Measurements from ENCODE around the gene SGIP1. TPM values are rescaled to one million over a fixed set of nuclear protein-coding genes. Genes with fewer than 3 reads are reported as not detected.

SGIP1 gene
- total and polyA plus RNA-seq, 2 donors (not counting 3 experiments of a cell fraction or from before 2014, with no cell fraction given) = 30.9 to 68.9 TPM

DNA sequence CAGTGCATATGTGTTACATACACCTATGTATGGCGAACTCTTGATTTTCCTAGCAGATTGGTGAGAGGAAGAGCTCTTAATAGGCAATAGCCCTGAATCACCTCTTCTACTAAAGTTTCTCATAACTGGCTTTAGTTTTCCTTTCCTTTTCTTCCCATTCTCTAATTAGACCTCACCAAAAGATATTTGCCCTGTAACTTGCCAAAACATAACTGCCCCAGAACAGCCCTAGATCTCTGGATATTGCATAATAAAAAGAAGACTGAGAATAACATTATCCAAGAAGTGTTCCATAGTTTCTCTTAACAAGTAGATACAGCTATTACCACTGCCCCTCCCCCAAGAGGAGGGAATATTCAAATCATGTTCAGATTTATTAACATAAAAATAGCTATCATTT, 16.3 kb downstream of the SGIP1 start:
- Histone ChIP-seq H3K79me2 (ENCODE audit: control insufficient read depth, insufficient read depth, low read length) (no peaks in the 10 kb centered on the region), H3K36me3 (ENCODE audit: control insufficient read depth in 2 of 2, extremely low read depth in 1 of 2, insufficient read depth in 2 of 2, low read length in 2 of 2) (peaks cover 0 to 3% of the 10 kb centered on the region in 2 experiments), H3K27me3 (ENCODE audit: control insufficient read depth in 2 of 2, insufficient read depth in 2 of 2, low read length in 2 of 2) (no peaks in the 10 kb centered on the region), H3K27ac (ENCODE audit: insufficient read depth, low read depth, low read length) (no peak overlapping the region), H4K20me1 (replicated peaks; ENCODE audit: control insufficient read depth, extremely low read depth, insufficient read depth, low read length) (no peaks in the 10 kb centered on the region), H3K4me2 (ENCODE audit: insufficient read depth, low read length) (no peak overlapping the region), H3K4me1 (ENCODE audit: control insufficient read depth, extremely low read depth, insufficient read depth, low read length) (no peaks in the 10 kb centered on the region), H3K9ac (replicated peaks; ENCODE audit: extremely low read depth, insufficient read depth, low read length) (no peak overlapping the region), H3K9me1 (replicated peaks; ENCODE audit: control insufficient read depth, extremely low read depth, insufficient read depth, low read length) (no peaks in the 10 kb centered on the region), H3K4me3 (replicated peaks in 1 of 3; ENCODE audit: insufficient read depth in 1 of 3, low read depth in 1 of 3, low read length in 3 of 3) (no peak overlapping the region), H2AFZ (ENCODE audit: low read depth, low read length) (no peak overlapping the region), H3K9me3 (replicated peaks; ENCODE audit: control insufficient read depth, insufficient read depth, low read length) (no peaks in the 10 kb centered on the region)
- dilution Hi-C loops (cut with MboI; ENCODE audit: extremely low pct_ligation_motif_present, low sequenced_read_pairs) (no loop called here), intact Hi-C loops (cut with micrococcal nuclease) (no loop called here)
- CTCF ChIA-PET = no interaction called here
- FAIRE-seq = peak; percentile 18
- no peak for TF ChIP-seq GATA2 (IDR thresholded peaks at IDR 0.05; ENCODE audit: insufficient read depth, insufficient read length, low read depth, low read length)
- TF ChIP-seq JUN (IDR thresholded peaks at IDR 0.05; ENCODE audit: borderline replicate concordance, insufficient read depth, insufficient read length, low read depth) = no peak
- BruUV-seq (replicated peaks) = no TSS peak
- POLR2A ChIA-PET = interaction anchor here (2.0 kb wide), 1 partner anchor 14 kb away, joined by 4 read pairs; no protein-coding TSS in a partner anchor
- DNase-seq (ENCODE audit: low read depth, low spot score) = no peak

DNA sequence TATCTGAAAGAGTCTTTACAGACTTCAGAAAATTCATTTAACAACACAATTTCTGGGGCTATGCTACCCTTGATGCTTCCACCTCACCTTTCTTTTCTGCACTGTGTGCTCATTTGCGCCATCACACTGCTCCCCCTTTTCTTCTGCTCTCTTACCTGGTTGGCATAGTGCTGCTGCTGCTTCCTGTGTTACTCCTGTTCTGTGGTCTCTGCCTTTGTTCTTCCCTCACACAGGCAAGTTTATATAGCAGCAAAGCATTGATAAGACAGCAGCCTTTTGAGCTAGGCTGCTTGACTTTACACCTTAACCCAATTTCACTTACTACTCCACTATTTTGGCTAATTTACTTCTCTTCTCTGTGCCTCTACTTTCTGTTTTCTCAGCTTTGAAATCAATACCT, 18.3 kb downstream of the SGIP1 start:
- Histone ChIP-seq H3K4me3 (replicated peaks in 1 of 3; ENCODE audit: insufficient read depth in 1 of 3, low read depth in 1 of 3, low read length in 3 of 3) (no peak overlapping the region), H3K36me3 (ENCODE audit: control insufficient read depth in 2 of 2, extremely low read depth in 1 of 2, insufficient read depth in 2 of 2, low read length in 2 of 2) (peaks cover 0 to 7% of the 10 kb centered on the region in 2 experiments), H3K9ac (replicated peaks; ENCODE audit: extremely low read depth, insufficient read depth, low read length) (no peak overlapping the region), H3K9me3 (replicated peaks; ENCODE audit: control insufficient read depth, insufficient read depth, low read length) (no peaks in the 10 kb centered on the region), H4K20me1 (replicated peaks; ENCODE audit: control insufficient read depth, extremely low read depth, insufficient read depth, low read length) (no peaks in the 10 kb centered on the region), H3K27me3 (ENCODE audit: control insufficient read depth in 2 of 2, insufficient read depth in 2 of 2, low read length in 2 of 2) (no peaks in the 10 kb centered on the region), H3K4me1 (ENCODE audit: control insufficient read depth, extremely low read depth, insufficient read depth, low read length) (no peaks in the 10 kb centered on the region), H2AFZ (ENCODE audit: low read depth, low read length) (no peak overlapping the region), H3K79me2 (ENCODE audit: control insufficient read depth, insufficient read depth, low read length) (no peaks in the 10 kb centered on the region), H3K27ac (ENCODE audit: insufficient read depth, low read depth, low read length) (no peak overlapping the region), H3K4me2 (ENCODE audit: insufficient read depth, low read length) (no peak overlapping the region), H3K9me1 (replicated peaks; ENCODE audit: control insufficient read depth, extremely low read depth, insufficient read depth, low read length) (no peaks in the 10 kb centered on the region)
- intact Hi-C loops (cut with micrococcal nuclease) (no loop called here), dilution Hi-C loops (cut with MboI; ENCODE audit: extremely low pct_ligation_motif_present, low sequenced_read_pairs) (no loop called here)
- FAIRE-seq = no peak
- TF ChIP-seq POLR2A (IDR thresholded peaks at IDR 0.05; ENCODE audit: low read depth, low read length) = no peak
- TF ChIP-seq, protein P1, sequence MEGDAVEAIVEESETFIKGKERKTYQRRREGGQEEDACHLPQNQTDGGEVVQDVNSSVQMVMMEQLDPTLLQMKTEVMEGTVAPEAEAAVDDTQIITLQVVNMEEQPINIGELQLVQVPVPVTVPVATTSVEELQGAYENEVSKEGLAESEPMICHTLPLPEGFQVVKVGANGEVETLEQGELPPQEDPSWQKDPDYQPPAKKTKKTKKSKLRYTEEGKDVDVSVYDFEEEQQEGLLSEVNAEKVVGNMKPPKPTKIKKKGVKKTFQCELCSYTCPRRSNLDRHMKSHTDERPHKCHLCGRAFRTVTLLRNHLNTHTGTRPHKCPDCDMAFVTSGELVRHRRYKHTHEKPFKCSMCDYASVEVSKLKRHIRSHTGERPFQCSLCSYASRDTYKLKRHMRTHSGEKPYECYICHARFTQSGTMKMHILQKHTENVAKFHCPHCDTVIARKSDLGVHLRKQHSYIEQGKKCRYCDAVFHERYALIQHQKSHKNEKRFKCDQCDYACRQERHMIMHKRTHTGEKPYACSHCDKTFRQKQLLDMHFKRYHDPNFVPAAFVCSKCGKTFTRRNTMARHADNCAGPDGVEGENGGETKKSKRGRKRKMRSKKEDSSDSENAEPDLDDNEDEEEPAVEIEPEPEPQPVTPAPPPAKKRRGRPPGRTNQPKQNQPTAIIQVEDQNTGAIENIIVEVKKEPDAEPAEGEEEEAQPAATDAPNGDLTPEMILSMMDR (IDR thresholded peaks at IDR 0.05; ENCODE audit: extremely low read depth in 1 of 2, insufficient read depth in 1 of 2, low read depth in 1 of 2, low read length in 2 of 2) = no peak
- no peak for TF ChIP-seq MYC (IDR thresholded peaks at IDR 0.05; ENCODE audit: low read depth, low read length)
- TF ChIP-seq POLR2AphosphoS5 (IDR thresholded peaks at IDR 0.05; ENCODE audit: insufficient read depth, low read depth, low read length) = no peak
- no peak for TF ChIP-seq JUN (IDR thresholded peaks at IDR 0.05; ENCODE audit: borderline replicate concordance, insufficient read depth, insufficient read length, low read depth)
- TF ChIP-seq, protein P2, sequence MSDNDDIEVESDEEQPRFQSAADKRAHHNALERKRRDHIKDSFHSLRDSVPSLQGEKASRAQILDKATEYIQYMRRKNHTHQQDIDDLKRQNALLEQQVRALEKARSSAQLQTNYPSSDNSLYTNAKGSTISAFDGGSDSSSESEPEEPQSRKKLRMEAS (IDR thresholded peaks at IDR 0.05; ENCODE audit: insufficient read depth, insufficient read length) = no peak
- TF ChIP-seq GATA2 (IDR thresholded peaks at IDR 0.05; ENCODE audit: insufficient read depth, insufficient read length, low read depth, low read length) = no peak
- no peak for TF ChIP-seq FOS (IDR thresholded peaks at IDR 0.05; ENCODE audit: borderline replicate concordance, insufficient read depth, low read length)
- no peak for TF ChIP-seq EZH2 (IDR thresholded peaks at IDR 0.05; ENCODE audit: borderline replicate concordance, low read depth, low read length, severe bottlenecking)
- BruUV-seq (replicated peaks) = no TSS peak
- ChIA-PET CTCF (interaction anchor here (1.5 to 1.9 kb wide), 2 partner anchors 16 to 174 kb away, joined by 3 to 5 read pairs; no protein-coding TSS in a partner anchor), POLR2A (no interaction called here)
- no peak for DNase-seq (ENCODE audit: low read depth, low spot score)
